ENCODE data around the gene MARCHF10.

MARCHF10 gene

DNA sequence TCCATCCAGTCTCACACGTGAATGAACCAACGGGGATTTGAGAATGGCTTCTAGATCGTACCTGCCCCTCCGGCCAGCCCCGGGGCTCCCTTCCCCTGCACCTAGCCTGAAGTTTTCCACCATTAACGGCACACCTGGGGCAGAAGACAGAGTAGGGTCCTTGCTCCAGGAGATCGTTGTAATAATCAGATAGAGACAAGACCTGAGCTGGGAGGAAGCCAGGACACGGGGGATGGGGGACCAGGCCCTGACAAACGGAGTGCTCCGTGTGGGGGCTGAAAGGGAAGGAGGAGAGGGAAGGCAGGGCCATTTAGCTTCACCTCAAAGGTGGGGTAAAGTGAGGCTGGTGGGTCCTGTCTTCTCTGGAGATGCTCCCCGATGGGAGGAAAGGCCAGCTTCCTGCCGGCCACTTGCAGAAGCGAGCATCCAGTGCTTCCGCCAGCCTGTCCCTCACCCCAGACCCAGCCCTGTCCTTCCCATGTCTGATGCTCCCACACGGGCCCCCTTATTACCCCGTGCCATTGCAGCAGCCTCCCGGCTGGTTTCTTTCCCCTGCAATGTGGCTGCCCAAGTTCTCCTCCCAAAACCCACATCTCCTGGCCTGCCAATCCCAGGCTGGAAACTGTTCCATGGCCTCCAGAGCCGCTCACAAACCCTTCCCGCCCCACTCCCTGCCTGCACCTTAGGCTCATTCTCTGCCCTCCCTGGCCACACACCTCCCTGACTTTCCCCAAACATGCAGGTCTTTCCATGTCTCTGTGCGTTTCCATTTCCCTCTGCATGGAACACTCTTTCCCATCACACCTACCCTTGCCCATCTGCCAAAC lies 101.3 kb downstream of the MARCHF10 start:
- DNase-seq (ENCODE audit: extremely low read depth, insufficient read length): no peak
- TF ChIP-seq, protein P1, sequence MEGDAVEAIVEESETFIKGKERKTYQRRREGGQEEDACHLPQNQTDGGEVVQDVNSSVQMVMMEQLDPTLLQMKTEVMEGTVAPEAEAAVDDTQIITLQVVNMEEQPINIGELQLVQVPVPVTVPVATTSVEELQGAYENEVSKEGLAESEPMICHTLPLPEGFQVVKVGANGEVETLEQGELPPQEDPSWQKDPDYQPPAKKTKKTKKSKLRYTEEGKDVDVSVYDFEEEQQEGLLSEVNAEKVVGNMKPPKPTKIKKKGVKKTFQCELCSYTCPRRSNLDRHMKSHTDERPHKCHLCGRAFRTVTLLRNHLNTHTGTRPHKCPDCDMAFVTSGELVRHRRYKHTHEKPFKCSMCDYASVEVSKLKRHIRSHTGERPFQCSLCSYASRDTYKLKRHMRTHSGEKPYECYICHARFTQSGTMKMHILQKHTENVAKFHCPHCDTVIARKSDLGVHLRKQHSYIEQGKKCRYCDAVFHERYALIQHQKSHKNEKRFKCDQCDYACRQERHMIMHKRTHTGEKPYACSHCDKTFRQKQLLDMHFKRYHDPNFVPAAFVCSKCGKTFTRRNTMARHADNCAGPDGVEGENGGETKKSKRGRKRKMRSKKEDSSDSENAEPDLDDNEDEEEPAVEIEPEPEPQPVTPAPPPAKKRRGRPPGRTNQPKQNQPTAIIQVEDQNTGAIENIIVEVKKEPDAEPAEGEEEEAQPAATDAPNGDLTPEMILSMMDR (IDR thresholded peaks at IDR 0.05; ENCODE audit: insufficient read depth, low read length, poor library complexity, severe bottlenecking): no peak
- Histone ChIP-seq H3K36me3 (ENCODE audit: control insufficient read depth, insufficient read depth, low read length) (no peaks in the 10 kb centered on the region; the same call in 1 of the 2 replicates), H3K4me3 (replicated peaks; ENCODE audit: low read depth, low read length) (no peak overlapping the region), H3K27me3 (replicated peaks; ENCODE audit: control insufficient read depth, insufficient read depth, low read length) (no peaks in the 10 kb centered on the region; the same call in none of the 2 replicates)

DNA sequence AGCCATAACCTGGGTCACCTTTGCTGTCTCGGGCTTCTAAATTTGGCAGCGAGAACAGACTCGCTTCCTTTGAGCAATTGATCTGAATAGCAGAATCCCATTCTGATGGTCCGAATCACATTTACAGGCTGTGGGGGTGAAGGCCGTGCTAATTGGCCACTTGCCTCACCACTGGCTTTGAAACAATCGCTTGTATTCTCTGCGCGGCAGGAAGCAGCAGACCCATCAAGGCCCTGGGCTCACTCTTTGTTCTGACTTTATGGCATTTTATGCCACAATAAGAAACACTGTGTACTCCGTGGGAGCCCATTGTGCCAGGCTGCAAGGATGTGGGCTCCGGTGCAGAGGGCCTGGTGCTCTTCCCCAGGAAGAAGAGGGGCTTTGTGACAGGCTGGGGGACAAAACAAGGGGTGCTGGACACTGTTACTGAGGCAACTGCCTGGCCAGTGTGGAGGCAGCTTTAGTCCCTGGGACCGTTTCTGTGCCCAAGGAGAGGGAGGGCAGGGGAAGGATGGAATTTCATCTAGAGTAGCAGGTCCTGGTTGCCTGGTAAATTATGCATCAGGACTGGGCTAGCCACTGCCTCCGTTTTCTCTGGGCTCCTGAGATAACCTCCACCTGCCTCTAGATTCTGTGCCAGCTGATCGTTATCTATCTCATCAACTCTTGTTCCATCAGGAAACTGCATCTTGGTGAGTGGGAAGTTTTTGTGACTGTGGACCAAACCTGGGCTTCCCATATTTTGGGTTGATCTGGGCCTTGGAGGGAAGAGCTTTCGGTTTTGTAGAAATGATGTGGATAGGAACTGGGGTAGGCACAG lies 102.1 kb downstream of the MARCHF10 start:
- DNase-seq (ENCODE audit: extremely low read depth, insufficient read length): no peak
- no peak overlapping the region for H3K4me3 ChIP-seq (replicated peaks; ENCODE audit: low read depth, low read length)
- H3K36me3 ChIP-seq (ENCODE audit: control insufficient read depth, insufficient read depth, low read length): no peaks in the 10 kb centered on the region; the same call in 1 of the 2 replicates
- TF ChIP-seq, protein P1 (IDR thresholded peaks at IDR 0.05; ENCODE audit: insufficient read depth, low read length, poor library complexity, severe bottlenecking): no peak
- no peaks in the 10 kb centered on the region; the same call in none of the 2 replicates for H3K27me3 ChIP-seq (replicated peaks; ENCODE audit: control insufficient read depth, insufficient read depth, low read length)

DNA sequence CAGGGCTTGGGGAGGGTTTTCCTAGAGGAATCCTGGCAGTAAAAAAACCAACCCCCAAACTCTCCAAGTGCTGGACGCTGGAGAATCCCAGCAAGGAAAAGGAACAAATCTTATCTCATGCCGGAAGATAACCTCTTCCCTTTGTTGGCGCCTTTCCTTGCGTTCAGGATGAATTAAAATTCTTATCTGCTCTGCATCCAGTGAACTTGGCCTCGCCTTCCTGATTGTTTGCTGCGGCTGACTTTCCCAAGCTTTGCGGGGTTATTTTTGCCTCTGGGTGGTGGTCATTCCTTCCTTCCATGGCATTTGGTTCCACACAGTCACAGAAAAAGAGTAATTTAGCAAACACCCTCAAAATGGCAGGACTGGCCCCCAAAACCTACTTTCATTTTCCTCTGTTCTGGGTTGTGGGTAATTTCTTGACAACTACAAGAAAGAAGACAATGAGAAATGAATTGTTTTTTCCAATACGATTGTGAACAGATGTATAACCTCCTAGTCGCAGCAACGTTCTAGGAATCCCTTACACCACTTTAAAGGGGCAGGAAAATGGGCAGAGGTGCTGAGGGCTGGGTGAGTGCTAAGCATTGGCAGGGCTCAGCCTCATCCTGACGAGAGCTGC lies 102.8 kb downstream of the MARCHF10 start:
- Histone ChIP-seq H3K4me3 (replicated peaks; ENCODE audit: low read depth, low read length) (no peak overlapping the region), H3K27me3 (replicated peaks; ENCODE audit: control insufficient read depth, insufficient read depth, low read length) (no peaks in the 10 kb centered on the region; the same call in none of the 2 replicates), H3K36me3 (ENCODE audit: control insufficient read depth, insufficient read depth, low read length) (no peaks in the 10 kb centered on the region; the same call in 1 of the 2 replicates)
- no peak for DNase-seq (ENCODE audit: extremely low read depth, insufficient read length)
- TF ChIP-seq, protein P1 (IDR thresholded peaks at IDR 0.05; ENCODE audit: insufficient read depth, low read length, poor library complexity, severe bottlenecking): no peak

DNA sequence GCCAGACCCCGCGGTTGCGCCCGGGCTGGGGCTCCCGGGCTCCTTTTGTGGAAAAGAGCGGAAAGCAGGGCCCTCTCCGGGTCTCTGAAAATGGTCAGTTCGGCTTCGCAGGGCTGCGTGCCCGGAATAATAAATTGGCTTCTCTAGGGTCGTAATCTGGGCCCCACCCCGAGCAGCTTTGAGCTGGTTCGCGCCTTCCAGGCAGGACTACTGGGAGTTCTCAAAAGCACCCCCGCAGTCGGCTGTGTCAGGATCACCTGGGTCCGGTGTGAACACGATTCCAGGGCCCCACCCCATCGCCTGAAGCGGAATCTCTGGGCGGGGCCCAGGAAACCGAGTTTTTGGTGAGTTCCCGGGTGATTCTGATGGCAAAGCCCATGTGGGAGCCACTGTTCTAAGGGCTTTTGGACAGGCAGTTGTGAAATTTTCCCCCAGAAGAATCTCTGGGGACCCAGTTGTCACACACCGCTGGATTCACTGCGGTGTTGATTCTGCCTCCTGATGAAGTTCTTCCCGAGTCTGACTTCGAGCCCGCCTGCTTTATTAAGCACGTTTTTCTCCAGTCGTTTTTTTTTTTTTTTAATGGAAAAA lies 103.6 kb downstream of the MARCHF10 start:
- DNase-seq (ENCODE audit: extremely low read depth, insufficient read length): no peak
- no peaks in the 10 kb centered on the region; the same call in none of the 2 replicates for H3K27me3 ChIP-seq (replicated peaks; ENCODE audit: control insufficient read depth, insufficient read depth, low read length)
- no peaks in the 10 kb centered on the region; the same call in 1 of the 2 replicates for H3K36me3 ChIP-seq (ENCODE audit: control insufficient read depth, insufficient read depth, low read length)
- H3K4me3 ChIP-seq (replicated peaks; ENCODE audit: low read depth, low read length): peak overlapping the region; percentile 54
- TF ChIP-seq, protein P1 (IDR thresholded peaks at IDR 0.05; ENCODE audit: insufficient read depth, low read length, poor library complexity, severe bottlenecking): no peak

DNA sequence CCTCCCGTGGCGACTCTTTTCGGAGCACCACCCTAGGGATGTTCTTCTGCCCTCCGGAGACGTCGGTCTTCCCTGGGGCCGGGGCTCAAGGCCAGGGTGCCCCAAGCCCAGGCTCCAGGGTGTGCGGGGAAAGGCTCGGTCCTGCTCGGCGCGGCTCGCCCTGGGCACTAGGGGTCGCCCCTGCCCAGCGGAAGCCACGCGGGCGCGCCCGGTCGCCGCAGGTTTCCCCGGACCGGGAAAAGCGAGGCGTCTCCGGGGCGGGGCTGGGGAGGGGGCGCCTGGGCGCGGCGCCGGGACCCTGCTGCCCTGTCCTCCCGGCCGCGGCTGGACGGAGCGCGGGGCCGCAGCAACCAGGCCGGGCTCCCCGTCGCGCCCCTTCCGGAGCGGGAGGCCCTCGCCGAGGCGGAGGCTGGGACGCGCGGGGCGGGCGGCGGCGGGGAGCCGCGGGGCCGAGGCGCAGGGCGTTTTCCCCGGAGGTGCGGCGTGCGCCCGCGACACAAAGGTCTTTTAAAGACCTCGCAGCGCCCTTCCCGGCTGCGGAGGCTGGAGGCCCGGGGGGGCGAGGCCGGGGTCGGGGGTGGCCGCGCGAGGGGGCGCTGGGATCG lies 104.2 kb downstream of the MARCHF10 start:
- TF ChIP-seq, protein P1 (IDR thresholded peaks at IDR 0.05; ENCODE audit: insufficient read depth, low read length, poor library complexity, severe bottlenecking): peak; percentile 73
- no peaks in the 10 kb centered on the region; the same call in none of the 2 replicates for H3K27me3 ChIP-seq (replicated peaks; ENCODE audit: control insufficient read depth, insufficient read depth, low read length)
- DNase-seq (ENCODE audit: extremely low read depth, insufficient read length): peak; percentile 68
- peak overlapping the region; percentile 54 for H3K4me3 ChIP-seq (replicated peaks; ENCODE audit: low read depth, low read length)
- no peaks in the 10 kb centered on the region; the same call in 1 of the 2 replicates for H3K36me3 ChIP-seq (ENCODE audit: control insufficient read depth, insufficient read depth, low read length)
